Measurements from ENCODE around the gene RAMP2.

RAMP2 gene

DNA sequence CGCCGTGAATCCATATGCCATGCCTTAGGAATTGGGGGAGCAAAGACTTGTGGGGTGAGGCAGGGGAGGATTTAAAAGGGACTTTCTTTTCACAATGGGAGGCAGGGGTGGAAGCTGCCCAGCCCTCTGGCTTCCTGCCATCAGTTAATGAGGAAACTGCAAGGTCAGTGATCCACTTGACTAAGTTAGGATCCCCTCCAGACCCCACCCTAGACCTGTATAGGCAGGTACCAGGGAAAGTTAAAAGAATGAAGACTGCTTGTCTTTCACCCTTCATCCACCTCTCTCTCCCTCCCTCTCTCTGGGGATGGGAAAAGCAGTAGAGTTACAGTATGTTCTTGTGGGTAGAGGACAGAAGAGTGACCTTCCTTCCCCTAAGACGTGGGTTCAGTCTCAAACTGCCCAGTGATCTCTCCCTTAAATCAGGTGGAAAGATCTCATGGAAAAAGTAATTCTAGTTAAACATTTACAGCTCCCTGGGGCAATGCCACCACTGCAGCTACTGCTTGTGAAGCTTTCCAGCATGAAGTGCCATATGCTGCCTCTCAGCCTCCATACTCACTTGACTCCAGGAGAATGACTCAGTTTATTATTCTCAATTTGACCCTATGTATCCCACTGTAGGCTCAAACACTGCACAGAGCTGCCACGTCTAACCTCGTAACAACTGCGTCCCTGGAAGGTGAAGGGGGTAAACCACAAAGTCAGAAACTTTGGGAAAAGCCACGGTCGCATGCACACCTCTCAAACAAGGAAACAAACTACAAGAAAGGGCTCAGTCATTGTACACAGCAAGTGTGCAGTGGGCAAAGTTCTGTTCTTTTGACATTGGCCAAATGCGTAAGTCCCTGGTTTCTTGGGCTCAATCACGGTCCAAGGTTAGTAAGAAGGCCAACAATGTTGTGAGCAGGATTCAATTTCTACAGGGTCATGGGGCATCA is 36.3 kb downstream of the RAMP2 start:
- Mint-ChIP-seq H3K4me3 (peak overlapping the region; percentile 91 to 93), H3K27ac (peak overlapping the region in 1 of 2 donors; percentile 43), H3K9me3 (peaks cover 4 to 6% of the 10 kb centered on the region in 2 donors), H3K27me3 (no peaks in the 10 kb centered on the region), H3K4me1 (peaks cover 32% of the 10 kb centered on the region)
- ATAC-seq (no peak), DNase-seq (no peak)

DNA sequence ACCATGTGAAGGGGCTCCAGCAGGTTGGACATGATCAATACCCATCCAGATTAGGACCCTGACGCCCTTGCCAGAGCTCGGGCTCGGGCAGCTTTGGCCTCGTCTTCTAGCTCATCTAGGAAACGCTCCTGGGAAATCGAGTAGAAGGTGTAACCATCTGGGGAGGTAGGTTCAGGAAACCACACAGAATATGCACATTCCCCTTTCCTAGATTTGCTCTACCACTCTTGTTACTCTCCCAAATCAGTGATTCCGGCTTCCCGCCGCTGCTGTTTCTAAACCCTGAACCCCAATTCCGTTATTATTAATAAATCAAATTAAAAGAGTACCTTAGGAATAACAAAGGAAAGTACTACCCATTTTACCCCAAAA is 37.0 kb downstream of the RAMP2 start:
- Mint-ChIP-seq H3K27ac (peak overlapping the region; percentile 95 to 96), H3K4me3 (peak overlapping the region; percentile 91 to 93), H3K27me3 (no peaks in the 10 kb centered on the region), H3K4me1 (peaks cover 32% of the 10 kb centered on the region), H3K9me3 (peaks cover 4 to 6% of the 10 kb centered on the region in 2 donors)
- no peak for DNase-seq
- no peak for ATAC-seq

DNA sequence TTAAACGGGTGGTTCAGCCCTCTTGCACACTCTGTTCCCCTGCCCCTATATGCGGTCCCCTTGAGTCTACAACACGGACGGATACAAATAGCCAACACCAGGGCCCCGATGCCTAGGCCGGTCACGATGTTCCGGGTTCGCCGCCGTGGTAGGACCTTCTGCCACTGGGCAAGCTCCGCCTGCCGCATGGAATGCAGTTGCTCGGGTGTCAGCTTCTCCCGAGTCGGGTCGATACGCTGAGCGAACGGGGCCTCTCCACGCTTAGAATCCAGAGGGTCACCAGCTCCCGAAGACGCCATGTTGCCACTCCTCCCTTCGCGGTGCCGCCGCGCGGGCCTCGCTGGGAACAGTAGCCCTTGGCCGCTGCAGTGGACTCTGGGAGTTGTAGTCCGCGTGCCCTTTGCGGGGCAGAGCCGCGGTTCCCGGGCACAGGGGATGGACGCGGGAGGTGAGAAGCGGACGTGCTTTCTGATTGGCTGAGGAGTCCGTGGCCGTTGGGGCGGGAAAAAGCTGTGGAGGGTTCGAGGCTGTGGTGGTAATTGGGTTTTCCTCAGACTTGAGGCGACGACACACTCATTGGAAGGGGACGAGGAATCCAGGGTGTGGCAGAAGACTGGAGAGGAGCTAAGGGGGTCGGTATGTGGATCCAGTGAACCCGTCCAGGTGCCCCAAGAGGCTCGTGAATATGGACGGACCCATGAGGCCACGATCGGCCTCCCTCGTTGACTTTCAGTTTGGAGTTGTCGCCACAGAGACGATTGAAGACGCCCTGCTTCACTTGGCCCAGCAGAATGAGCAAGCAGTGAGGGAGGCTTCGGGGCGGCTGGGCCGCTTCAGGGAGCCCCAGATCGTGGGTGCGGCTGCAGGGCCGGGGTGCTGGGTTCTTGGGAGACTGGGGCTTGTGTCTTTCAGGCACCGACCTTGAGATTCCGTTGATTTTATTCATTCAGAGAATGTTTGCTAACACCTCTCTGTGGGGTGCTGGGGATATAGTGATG is 37.7 kb downstream of the RAMP2 start, which contains the start of the genes CNTD1 and COA3:
Gene CNTD1, plus strand, starts transcription at position 479 of the 998 bp plus-strand sequence. Its CDS starts 207 bp downstream, at position 686.
Gene COA3, minus strand, starts transcription at position 322 of the 998 bp plus-strand sequence. Its CDS starts 23 bp downstream, at position 299.
- H3K4me1 Mint-ChIP-seq = peaks cover 32% of the 10 kb centered on the region
- H3K9me3 Mint-ChIP-seq = peaks cover 4 to 6% of the 10 kb centered on the region in 2 donors
- peak within 1 kb of the TSS; percentile 95 to 96 for H3K27ac Mint-ChIP-seq
- H3K27me3 Mint-ChIP-seq = no peaks in the 10 kb centered on the region
- ATAC-seq (peak; percentile 100), DNase-seq (peak; percentile 78 to 86)
- H3K4me3 Mint-ChIP-seq = peak within 1 kb of the TSS; percentile 91 to 93

DNA sequence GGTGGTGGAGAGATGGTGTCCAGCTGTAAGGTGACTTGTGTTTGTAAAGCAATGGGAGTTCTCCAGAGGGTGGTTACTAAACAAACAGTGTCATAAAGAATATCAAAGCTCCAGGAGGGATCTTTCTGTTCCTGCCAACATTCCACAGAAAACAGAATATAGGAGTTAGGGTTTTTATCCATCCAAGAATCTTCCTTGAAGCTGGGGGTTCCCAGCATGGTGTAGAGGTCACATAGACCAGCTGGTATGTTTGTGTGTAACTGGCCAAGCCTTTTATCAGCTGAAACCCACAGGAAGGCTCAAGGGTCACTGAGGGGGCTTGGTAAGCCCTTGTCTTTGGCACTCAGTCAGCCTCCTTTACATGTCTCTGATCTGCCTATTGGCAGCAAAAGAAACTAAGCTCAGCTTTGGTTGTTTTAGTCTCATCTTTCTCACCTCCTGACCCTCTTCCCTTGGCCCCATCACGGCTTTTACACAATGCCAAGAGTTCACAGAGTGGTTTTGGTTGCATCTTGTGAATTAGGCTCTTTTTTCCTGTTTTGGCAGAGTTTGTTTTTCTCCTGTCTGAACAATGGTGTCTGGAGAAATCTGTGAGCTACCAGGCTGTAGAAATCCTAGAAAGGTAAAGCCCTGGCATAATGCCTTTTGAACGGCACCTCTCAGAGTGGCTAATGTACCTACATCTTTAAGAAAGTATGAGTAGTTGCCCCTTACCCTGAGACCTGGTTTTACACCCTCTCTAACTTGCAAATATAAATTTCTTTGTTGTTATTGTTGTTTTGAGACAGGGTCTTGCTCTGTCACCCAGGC is 42.3 kb downstream of the RAMP2 start:
- ATAC-seq (no peak), DNase-seq (no peak)
- H3K9me3 Mint-ChIP-seq = peaks cover 4 to 6% of the 10 kb centered on the region in 2 donors
- H3K4me3 Mint-ChIP-seq = no peak overlapping the region
- peaks cover 8% of the 10 kb centered on the region for H3K4me1 Mint-ChIP-seq
- no peak overlapping the region for H3K27ac Mint-ChIP-seq
- H3K27me3 Mint-ChIP-seq = no peaks in the 10 kb centered on the region

DNA sequence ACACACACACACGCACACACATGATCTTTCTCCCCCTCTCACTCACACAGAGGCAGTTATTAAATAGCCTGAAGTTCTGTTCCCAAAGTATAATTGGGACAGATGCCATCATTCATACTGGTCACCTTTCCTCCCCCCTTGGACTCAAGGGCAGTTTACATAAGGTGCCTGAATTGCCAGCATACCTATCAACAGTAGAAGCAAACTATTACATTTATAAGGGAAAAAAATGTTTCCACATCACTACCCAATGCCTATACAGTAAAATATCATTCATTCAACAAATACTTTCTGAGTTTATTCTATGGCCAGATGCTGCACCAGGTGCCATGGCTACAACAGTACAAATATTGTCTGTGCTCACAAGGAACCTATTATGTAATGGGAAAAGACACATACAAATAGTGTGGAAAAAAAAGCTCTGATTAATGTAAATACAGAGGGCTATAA is 43.9 kb downstream of the RAMP2 start:
- DNase-seq = no peak
- no peak overlapping the region for H3K4me3 Mint-ChIP-seq
- H3K27me3 Mint-ChIP-seq = no peaks in the 10 kb centered on the region
- H3K27ac Mint-ChIP-seq = no peak overlapping the region
- ATAC-seq = no peak
- H3K4me1 Mint-ChIP-seq = no peaks in the 10 kb centered on the region
- no peaks in the 10 kb centered on the region for H3K9me3 Mint-ChIP-seq

DNA sequence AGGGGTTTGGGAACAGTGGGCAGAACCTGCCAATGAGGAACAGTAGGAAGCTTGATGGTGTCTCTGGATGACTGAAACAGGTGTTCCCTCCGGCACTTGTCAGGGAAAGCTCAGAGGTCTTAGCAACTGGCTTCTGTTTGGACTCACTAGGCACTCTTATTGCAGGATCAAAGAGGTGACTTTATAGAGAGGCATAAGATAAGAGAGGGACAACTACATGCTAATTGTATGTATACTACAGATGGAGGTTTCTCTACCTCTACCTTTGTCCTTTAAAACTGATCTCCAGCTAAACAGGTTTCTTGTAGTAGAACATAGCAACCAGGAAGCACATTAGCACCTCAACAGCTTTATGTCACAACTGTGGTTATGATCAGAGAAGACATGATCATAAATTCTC is 45.2 kb downstream of the RAMP2 start:
- no peak overlapping the region for H3K4me3 Mint-ChIP-seq

DNA sequence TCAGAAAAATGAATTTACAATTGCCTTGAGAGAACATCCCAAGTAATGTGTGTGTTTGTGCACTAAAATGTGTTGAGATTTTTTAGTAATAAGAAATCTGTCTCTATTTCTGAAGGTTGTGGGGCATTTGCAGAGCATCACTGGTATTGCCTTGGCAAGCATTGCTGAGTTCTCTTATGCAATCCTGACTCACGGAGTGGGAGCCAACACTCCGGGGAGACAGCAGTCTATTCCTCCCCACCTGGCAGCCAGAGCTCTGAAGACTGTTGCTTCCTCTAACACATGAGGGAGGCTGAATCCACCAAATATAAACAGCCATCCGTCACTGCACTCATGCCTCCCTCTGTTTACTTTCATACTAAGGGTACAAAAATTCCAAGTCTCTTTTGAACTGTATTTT is 48.2 kb downstream of the RAMP2 start:
- H3K9me3 Mint-ChIP-seq = no peaks in the 10 kb centered on the region
- DNase-seq (no peak), ATAC-seq (no peak)
- H3K27me3 Mint-ChIP-seq = no peaks in the 10 kb centered on the region
- H3K4me1 Mint-ChIP-seq = no peaks in the 10 kb centered on the region
- no peak overlapping the region for H3K4me3 Mint-ChIP-seq
- peak overlapping the region in 1 of 2 donors; percentile 14 for H3K27ac Mint-ChIP-seq

More for the DNA sequence above, 45.2 kb downstream of the RAMP2 start:
- ATAC-seq (no peak), DNase-seq (no peak)
- H3K27me3 Mint-ChIP-seq = no peaks in the 10 kb centered on the region
- H3K9me3 Mint-ChIP-seq = no peaks in the 10 kb centered on the region
- H3K27ac Mint-ChIP-seq = no peak overlapping the region
- no peaks in the 10 kb centered on the region for H3K4me1 Mint-ChIP-seq
